ENCODE data around the gene ZFPM1.

DNA sequence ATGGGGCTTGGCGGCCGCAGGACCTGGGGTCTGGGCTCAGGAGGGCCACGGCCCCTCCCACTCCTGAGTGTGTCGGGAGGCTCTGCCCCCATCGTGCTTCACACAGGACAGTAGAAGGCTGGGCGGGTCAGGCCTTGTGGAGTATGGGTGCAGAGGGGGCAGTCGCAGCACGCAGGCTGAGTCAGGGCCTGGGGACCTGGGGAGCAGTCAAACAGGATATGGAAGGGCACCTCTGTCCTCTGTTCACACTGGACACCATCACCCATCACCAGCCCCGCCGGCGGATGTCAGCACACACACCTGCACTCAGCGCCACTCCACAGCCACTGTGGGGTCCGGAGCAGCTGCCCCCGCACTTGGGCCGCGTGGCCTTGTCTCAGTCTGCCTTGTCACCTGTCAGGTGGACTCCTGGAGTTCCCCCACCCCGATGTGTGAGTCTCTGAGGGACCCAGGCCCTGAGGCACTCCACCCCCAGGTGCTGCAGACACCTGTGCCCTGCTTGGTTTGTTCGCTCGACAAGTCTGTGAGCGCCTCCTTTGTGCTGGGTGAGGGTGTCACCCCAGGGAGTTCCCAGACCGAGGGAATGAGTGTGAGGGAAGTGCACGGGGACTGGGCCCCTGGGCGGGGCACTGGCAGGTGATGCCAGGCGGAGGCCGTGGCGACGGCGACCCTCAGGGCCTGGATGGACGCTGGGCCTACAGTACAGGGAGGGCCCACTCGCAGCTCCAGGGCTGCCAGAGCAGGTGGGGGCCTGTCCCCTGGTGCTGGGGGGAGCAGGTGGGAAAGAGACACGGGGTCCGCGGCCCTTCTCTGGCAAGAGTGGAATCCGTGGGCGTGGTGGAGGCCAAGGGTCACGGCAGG is 31.7 kb downstream of the ZFPM1 start:
- TF ChIP-seq, protein P1, sequence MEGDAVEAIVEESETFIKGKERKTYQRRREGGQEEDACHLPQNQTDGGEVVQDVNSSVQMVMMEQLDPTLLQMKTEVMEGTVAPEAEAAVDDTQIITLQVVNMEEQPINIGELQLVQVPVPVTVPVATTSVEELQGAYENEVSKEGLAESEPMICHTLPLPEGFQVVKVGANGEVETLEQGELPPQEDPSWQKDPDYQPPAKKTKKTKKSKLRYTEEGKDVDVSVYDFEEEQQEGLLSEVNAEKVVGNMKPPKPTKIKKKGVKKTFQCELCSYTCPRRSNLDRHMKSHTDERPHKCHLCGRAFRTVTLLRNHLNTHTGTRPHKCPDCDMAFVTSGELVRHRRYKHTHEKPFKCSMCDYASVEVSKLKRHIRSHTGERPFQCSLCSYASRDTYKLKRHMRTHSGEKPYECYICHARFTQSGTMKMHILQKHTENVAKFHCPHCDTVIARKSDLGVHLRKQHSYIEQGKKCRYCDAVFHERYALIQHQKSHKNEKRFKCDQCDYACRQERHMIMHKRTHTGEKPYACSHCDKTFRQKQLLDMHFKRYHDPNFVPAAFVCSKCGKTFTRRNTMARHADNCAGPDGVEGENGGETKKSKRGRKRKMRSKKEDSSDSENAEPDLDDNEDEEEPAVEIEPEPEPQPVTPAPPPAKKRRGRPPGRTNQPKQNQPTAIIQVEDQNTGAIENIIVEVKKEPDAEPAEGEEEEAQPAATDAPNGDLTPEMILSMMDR (IDR thresholded peaks at IDR 0.05 in 4 of 5, conservative IDR thresholded peaks at IDR 0.05 in 1 of 5), result no peak
- TF ChIP-seq POLR2A (IDR thresholded peaks at IDR 0.05), result no peak
